ENCODE data around the gene ATP1A3.

Gene ATP1A3

DNA sequence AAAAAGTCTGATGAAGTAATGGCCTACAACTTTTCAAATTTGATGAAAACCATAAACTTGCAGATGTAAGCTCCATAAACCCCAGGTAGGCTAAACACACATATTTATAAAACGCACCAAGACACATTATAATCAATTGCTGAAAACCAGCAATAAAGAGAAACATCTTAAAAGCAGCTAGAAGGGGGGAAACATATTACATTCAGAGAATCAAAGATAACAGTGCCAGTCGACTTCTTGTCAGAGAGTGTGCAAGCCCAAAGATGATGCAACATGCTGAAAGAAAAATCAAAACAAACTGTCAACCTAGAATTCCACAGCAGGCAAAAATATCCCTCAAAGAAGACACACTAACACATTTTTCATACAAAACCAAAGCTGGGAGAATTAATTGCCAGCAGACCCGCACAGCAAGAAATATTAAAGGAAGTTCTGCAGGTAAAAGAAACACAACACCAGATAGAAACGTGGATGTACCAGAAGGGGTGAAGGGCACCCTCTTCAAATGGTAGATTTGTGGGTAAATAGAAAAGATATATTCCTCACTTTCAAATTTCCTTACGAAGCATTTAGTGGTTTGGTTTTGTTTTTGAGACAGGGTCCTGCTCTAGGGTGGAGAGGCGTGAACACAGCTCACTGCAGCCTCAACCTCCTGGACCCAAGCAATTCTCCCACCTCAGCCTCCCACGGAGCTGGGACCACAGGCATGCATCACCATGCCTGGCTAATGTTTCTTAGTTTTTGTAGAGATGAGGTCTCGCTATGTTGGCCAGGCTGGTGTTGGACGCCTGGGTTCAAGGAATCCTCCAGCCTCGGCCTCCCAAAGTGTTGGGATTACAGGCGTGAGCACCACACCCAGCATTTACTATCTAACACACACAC lies 16.5 kb upstream of the ATP1A3 start:
- no peak for DNase-seq (ENCODE audit: low spot score)

- no peak for DNase-seq (ENCODE audit: low spot score)
Observed at GRCh38 chr19:42006569-42006968, 12.5 kb upstream of the ATP1A3 start.

DNA sequence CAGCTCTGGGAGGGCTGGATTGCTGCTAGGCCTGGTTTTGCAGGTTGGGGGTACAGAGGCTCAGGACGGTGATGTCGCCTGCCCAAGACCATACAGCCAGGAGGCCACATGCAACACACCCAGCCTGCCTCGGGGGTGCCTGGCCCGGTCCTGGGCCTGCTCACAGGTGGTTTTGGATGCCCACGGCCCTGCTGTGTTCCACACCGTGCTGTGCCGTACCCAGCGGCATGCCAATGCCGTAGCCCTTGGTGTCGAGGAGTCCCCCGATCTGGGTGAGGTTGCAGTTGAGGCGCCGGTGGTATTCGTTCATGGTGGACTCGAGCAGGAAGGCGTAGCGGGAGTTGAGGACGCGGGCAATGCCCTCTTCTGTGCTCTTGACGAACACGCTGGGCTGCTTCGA lies 11.5 kb upstream of the ATP1A3 start:
- DNase-seq (ENCODE audit: low spot score): no peak

DNA sequence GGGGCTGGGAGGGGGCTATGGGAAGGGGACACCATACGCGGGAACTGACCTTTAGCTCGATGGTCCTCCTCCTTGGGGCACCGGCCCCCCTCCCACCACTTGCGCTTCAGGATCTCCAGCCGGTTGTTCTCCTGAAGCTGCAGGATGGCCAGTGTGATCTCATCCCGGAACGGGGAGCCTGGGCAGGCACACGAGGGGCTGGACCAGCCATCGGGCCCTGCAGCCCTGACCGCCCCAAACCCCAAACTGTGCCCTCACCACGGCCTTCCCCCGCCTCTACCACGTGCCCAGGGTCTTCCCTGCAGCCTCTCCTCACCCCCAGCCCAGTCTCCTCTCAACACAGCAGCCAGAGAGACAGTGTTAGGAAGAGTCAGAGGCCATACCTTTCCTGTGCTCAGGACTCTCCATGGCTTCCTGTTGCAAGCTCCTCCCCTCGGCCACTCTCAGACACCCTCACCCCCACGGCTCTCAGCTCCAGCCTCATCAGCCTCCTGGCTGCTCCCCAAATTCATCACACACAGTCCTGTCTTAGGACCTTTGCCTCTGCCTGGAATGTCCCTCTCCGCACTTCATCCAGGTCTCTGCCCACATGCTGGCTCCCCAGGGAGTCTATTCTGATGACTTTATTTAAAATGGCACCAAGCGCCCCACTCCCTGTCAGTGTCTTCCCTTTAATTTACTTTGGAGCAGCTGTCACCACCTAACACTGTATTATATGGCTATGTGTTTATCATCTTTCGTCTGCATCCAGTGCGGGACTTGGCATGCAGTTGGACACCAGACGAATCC lies 9.7 kb upstream of the ATP1A3 start:
- no peak for DNase-seq (ENCODE audit: low spot score)

- peak; percentile 58 for DNase-seq (ENCODE audit: low spot score)
Observed at GRCh38 chr19:41999878-42000208, 5.8 kb upstream of the ATP1A3 start.

GRCh38 chr19:41999071-41999877 lies 5.2 kb upstream of the ATP1A3 start:
- peak; percentile 16 for DNase-seq (ENCODE audit: low spot score)

GRCh38 chr19:41998246-41999020 lies 4.4 kb upstream of the ATP1A3 start:
- peak; percentile 64 for DNase-seq (ENCODE audit: low spot score)

GRCh38 chr19:41997851-41998229 lies 3.8 kb upstream of the ATP1A3 start:
- peak; percentile 40 for DNase-seq (ENCODE audit: low spot score)

DNA sequence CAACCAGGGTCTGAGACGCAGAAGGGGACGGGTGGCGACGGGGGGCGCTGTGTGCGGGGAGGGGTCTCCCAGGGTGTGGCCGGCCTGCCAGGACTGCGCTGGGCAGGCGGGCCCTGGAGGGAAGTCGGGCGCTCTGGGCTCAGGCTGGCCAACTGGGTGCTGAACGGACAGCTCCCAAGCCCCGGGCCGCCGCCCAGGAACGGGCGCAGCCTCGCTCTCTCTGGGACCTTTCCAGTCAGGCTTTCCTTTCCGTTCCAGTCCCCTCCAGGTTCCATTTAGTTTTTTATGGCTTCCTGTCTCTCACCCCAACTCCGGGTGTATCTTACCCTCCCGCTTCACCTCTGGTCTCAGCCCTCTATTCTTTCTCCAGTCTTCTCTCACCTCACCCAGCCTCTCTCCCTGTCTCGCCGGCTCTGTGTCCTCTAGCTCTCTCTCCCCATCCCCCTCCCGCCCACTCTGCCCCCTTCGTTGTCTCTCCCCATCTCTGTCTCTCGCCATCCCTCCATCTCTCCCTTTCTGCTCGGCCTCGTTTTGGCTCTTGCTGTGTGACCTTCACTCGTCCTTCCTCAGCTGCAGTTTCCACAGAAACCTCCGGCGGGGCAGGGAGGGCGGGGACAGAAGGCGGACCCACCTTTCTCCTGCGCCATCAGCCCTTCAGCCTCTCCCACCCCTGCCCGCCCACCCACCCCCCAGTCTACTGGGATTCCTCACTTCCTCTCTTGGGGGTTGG lies 3.3 kb upstream of the ATP1A3 start:
- peak; percentile 21 for DNase-seq (ENCODE audit: low spot score)

GRCh38 chr19:41995959-41996797 lies 2.1 kb upstream of the ATP1A3 start:
- DNase-seq (ENCODE audit: low spot score): peak; percentile 83

- no peak for DNase-seq (ENCODE audit: low spot score)
Observed at GRCh38 chr19:41994994-41995958, 1.2 kb upstream of the ATP1A3 start.

- peak; percentile 9 for DNase-seq (ENCODE audit: low spot score)
Observed at GRCh38 chr19:41994521-41994971, 516 bp upstream of the ATP1A3 start.

- DNase-seq (ENCODE audit: low spot score): peak; percentile 53
Observed at GRCh38 chr19:41991925-41992569, 2.0 kb downstream of the ATP1A3 start.

GRCh38 chr19:41991025-41991424 lies 3.0 kb downstream of the ATP1A3 start:
- DNase-seq (ENCODE audit: low spot score): peak; percentile 13

DNA sequence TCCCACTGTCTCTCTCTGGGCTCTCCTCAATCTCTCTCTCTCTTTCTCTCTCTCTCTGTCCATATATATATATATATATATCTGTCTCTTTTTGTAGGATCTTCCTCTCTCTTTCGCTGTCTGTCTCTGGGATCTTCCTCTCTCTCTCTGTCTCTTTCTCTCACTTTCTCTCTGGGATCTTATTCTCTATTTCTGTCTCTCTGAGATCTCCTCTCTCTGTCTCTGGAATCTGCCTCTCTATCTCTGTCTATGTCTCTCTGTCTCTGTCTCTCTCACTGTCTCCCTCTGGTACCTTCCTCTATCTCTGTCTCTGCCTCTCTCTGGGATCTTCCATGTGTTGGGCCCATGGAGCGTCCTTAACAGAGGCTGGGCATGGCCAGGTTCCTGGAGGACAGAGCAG lies 3.4 kb downstream of the ATP1A3 start:
- no peak for DNase-seq (ENCODE audit: low spot score)

- no peak for DNase-seq (ENCODE audit: low spot score)
Observed at GRCh38 chr19:41990028-41990427, 4.0 kb downstream of the ATP1A3 start.

- DNase-seq (ENCODE audit: low spot score): no peak
Observed at GRCh38 chr19:41988947-41989346, 5.1 kb downstream of the ATP1A3 start.

- DNase-seq (ENCODE audit: low spot score): no peak
Observed at GRCh38 chr19:41987141-41987860, 6.7 kb downstream of the ATP1A3 start.

Data from cerebellar cortex (tissue), 1 donor.